Progenitor cell of endocrine pancreas (in vitro differentiated cells): ENCODE measurements around the gene ATL1. TPM values are rescaled to one million over a fixed set of nuclear protein-coding genes. Genes with fewer than 3 reads are reported as not detected.

Source experiments
- DNase-seq: peaks from one replicate; pipeline ENCODE4 v3.0.0; 2021; ENCODE audit warnings: low spot score; ENCODE audit not compliant: unreplicated experiment
- H3K27ac Mint-ChIP-seq: 2 replicates; pipeline ENCODE4 v1.8.0; 2021; ENCODE audit warnings: mild to moderate bottlenecking, moderate library complexity, mixed read lengths
- H3K27me3 Mint-ChIP-seq: 2 replicates; pipeline ENCODE4 v1.8.0; 2021; ENCODE audit warnings: mixed read lengths
- H3K36me3 Mint-ChIP-seq: 2 replicates; pipeline ENCODE4 v1.8.0; 2022; ENCODE audit warnings: mixed read lengths; ENCODE audit not compliant: insufficient read depth
- H3K4me1 Mint-ChIP-seq: 2 replicates; pipeline ENCODE4 v1.8.0; 2021; ENCODE audit warnings: low read depth, mixed read lengths
- H3K4me3 Mint-ChIP-seq: 2 replicates; pipeline ENCODE4 v1.8.0; 2021; ENCODE audit warnings: low read depth, mild to moderate bottlenecking, moderate library complexity, mixed read lengths
- H3K9me3 Mint-ChIP-seq: 2 replicates; pipeline ENCODE4 v1.8.0; 2021; ENCODE audit warnings: low read depth, mixed read lengths
- total RNA-seq: library from RNA; stranded (reverse); gene quantifications from 2 replicates; pipeline ENCODE4 v1.2.1, GENCODE V29; 2021
- TF ChIP-seq, protein P1 (sequence below): fragments of 200-600 bp; sonication (generic); IDR thresholded peaks from one replicate; pipeline ENCODE4 v1.5.0; 2021; ENCODE audit warnings: antibody characterized with exemption, mild to moderate bottlenecking; ENCODE audit not compliant: unreplicated experiment

ATL1 gene
- total RNA-seq, 1 donor from 2014 or later: 6.8 TPM

DNA sequence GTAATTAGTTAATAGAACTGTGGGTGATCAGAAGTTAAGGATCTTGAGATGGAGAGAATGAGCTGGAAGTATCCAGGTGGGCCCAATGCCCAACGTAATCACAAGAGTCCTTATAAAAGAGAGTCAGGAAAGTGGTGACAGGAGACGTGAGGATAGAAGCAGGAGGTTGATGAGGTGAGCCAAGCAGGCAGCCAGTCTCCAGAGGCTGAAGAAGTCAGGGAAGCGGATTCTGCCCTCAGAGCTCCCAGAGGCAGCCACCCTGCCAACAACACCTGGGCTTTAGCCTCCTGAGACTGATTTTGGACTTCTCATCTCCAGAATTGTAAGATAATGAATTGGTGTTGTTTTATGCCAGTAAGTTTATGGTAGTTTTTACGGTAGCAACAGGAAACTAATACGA, 118.2 kb downstream of the ATL1 start:
- no peaks in the 10 kb centered on the region for H3K36me3 Mint-ChIP-seq
- H3K4me3 Mint-ChIP-seq: no peak overlapping the region
- H3K9me3 Mint-ChIP-seq: peaks cover 5% of the 10 kb centered on the region
- no peak for DNase-seq
- peaks cover 16% of the 10 kb centered on the region for H3K27me3 Mint-ChIP-seq
- H3K4me1 Mint-ChIP-seq: peaks cover 10% of the 10 kb centered on the region
- no peak overlapping the region for H3K27ac Mint-ChIP-seq
- TF ChIP-seq, protein P1, sequence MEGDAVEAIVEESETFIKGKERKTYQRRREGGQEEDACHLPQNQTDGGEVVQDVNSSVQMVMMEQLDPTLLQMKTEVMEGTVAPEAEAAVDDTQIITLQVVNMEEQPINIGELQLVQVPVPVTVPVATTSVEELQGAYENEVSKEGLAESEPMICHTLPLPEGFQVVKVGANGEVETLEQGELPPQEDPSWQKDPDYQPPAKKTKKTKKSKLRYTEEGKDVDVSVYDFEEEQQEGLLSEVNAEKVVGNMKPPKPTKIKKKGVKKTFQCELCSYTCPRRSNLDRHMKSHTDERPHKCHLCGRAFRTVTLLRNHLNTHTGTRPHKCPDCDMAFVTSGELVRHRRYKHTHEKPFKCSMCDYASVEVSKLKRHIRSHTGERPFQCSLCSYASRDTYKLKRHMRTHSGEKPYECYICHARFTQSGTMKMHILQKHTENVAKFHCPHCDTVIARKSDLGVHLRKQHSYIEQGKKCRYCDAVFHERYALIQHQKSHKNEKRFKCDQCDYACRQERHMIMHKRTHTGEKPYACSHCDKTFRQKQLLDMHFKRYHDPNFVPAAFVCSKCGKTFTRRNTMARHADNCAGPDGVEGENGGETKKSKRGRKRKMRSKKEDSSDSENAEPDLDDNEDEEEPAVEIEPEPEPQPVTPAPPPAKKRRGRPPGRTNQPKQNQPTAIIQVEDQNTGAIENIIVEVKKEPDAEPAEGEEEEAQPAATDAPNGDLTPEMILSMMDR: no peak

DNA sequence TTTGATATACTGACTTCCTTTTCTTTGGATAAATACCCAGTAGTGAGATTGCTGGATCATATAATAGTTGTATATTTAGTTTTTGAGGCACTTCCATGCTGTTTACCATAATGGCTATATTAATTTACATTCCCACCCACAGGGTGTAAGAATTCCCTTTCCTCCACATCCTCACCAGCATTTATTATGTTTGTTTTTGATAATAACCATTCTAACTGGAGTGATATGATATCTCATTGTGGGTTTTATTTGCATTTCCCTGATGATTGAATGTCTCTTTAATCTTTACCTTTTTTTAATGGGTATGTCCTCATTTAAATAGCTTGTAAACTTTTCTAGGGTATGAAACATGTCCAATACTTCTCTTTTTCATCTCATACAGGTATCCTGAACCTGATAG, 119.7 kb downstream of the ATL1 start:
- DNase-seq: no peak
- Mint-ChIP-seq H3K27me3 (peaks cover 16% of the 10 kb centered on the region), H3K36me3 (no peaks in the 10 kb centered on the region), H3K4me1 (peaks cover 10% of the 10 kb centered on the region), H3K9me3 (peaks cover 5% of the 10 kb centered on the region), H3K4me3 (no peak overlapping the region), H3K27ac (no peak overlapping the region)
- TF ChIP-seq, protein P1: no peak

Other genes starting within 250 kb of the ATL1 start
- 13.1 and 14.4 TPM in 2 replicates for gene L2HGDH, start 247.9 kb upstream of the ATL1 start, total RNA-seq
- gene DMAC2L, start 247.8 kb upstream of the ATL1 start, total RNA-seq: 19.6 and 21.7 TPM in 2 replicates
- 1.3 and 1.5 TPM in 2 replicates for gene CDKL1, start 163.3 kb upstream of the ATL1 start, total RNA-seq
- 73.0 and 74.1 TPM in 2 replicates for gene MAP4K5, start 27.6 kb upstream of the ATL1 start, total RNA-seq
- gene SAV1, start 108.2 kb downstream of the ATL1 start, total RNA-seq: 27.0 and 28.3 TPM in 2 replicates